H1 (cell line): Measurements from ENCODE around the gene ZNF768.

Experiments
- KDM1A ChIP-seq: fragments of 200-600, 300-600 bp; sonication (generic); IDR thresholded peaks from 2 replicates; pipeline ENCODE4 v1.7.1; 2016; ENCODE audit warnings: mild to moderate bottlenecking, low read length, borderline replicate concordance
- POLR2A ChIP-seq, 2 experiments: IDR thresholded peaks; 1 replicate in 1 of 2; 2 replicates in 1 of 2; pipeline ENCODE4 v1.6.1; 2011; ENCODE audit warnings: low read depth in 2 of 2, low read length in 2 of 2, mild to moderate bottlenecking in 2 of 2; ENCODE audit errors: control extremely low read depth in 1 of 2
- POU5F1 ChIP-seq: IDR thresholded peaks from 2 replicates; pipeline ENCODE4 v1.6.1; 2011; ENCODE audit warnings: low read depth, mild to moderate bottlenecking, low read length, moderate library complexity
- SP1 ChIP-seq: IDR thresholded peaks from 2 replicates; pipeline ENCODE4 v1.6.1; 2011; ENCODE audit warnings: low read depth, low read length
- SRF ChIP-seq: IDR thresholded peaks from 2 replicates; pipeline ENCODE4 v1.6.1; 2011; ENCODE audit warnings: mild to moderate bottlenecking, low read depth, low read length, moderate library complexity
- TF ChIP-seq, protein P1 (sequence below), 3 experiments: IDR thresholded peaks; 1 replicate in 2 of 3; 2 replicates in 1 of 3; pipeline versions ENCODE4 v1.5.1 to v1.6.1; 2011; ENCODE audit warnings: low read length in 3 of 3, mild to moderate bottlenecking in 3 of 3, inconsistent platforms in 2 of 3, low read depth in 1 of 3, moderate library complexity in 1 of 3; ENCODE audit not compliant: insufficient read depth in 1 of 3; ENCODE audit errors: control extremely low read depth in 1 of 3

- TF ChIP-seq, protein P1, sequence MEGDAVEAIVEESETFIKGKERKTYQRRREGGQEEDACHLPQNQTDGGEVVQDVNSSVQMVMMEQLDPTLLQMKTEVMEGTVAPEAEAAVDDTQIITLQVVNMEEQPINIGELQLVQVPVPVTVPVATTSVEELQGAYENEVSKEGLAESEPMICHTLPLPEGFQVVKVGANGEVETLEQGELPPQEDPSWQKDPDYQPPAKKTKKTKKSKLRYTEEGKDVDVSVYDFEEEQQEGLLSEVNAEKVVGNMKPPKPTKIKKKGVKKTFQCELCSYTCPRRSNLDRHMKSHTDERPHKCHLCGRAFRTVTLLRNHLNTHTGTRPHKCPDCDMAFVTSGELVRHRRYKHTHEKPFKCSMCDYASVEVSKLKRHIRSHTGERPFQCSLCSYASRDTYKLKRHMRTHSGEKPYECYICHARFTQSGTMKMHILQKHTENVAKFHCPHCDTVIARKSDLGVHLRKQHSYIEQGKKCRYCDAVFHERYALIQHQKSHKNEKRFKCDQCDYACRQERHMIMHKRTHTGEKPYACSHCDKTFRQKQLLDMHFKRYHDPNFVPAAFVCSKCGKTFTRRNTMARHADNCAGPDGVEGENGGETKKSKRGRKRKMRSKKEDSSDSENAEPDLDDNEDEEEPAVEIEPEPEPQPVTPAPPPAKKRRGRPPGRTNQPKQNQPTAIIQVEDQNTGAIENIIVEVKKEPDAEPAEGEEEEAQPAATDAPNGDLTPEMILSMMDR (IDR thresholded peaks at IDR 0.05; ENCODE audit: control extremely low read depth in 1 of 3, insufficient read depth in 1 of 3, low read depth in 1 of 3, low read length in 3 of 3) = no peak
- no peak for TF ChIP-seq KDM1A
- TF ChIP-seq POLR2A (IDR thresholded peaks at IDR 0.05; ENCODE audit: control extremely low read depth in 1 of 2, low read depth in 2 of 2, low read length in 2 of 2) = no peak
- no peak for TF ChIP-seq SRF
- no peak for TF ChIP-seq SP1
- TF ChIP-seq POU5F1 = no peak
Measured at GRCh38 chr16:30555315-30556124, 29.2 kb upstream of the ZNF768 start.
